Endodermal cell (in vitro differentiated cells): Measurements from ENCODE around the gene DPP8. TPM values are rescaled to one million over a fixed set of nuclear protein-coding genes. Genes with fewer than 3 reads are reported as not detected.
A peak's percentile ranks its signal among the peaks of the same experiment; 100 is the strongest.

ENCODE experiments used
- DNase-seq: peaks from one replicate; pipeline ENCODE4 v3.0.0-alpha.2; 2017
- H3K27ac ChIP-seq: 2 replicates; pipeline ENCODE4 v1.5.1; 2013; ENCODE audit warnings: mild to moderate bottlenecking, low read depth, low read length, moderate library complexity
- H3K27me3 ChIP-seq: 2 replicates; pipeline ENCODE4 v1.6.1; 2013; ENCODE audit warnings: mild to moderate bottlenecking, low read length, moderate library complexity; ENCODE audit not compliant: insufficient read depth, control insufficient read depth, poor library complexity, severe bottlenecking
- H3K36me3 ChIP-seq: 2 replicates; pipeline ENCODE4 v1.7.0; 2013; ENCODE audit warnings: mild to moderate bottlenecking, low read length, moderate library complexity; ENCODE audit not compliant: control insufficient read depth, insufficient read depth
- H3K4me1 ChIP-seq: one replicate; pipeline ENCODE4 v1.7.0; 2013; ENCODE audit warnings: low read length; ENCODE audit not compliant: control insufficient read depth, insufficient read depth
- H3K4me3 ChIP-seq: 2 replicates; pipeline ENCODE4 v1.5.1; 2013; ENCODE audit warnings: mild to moderate bottlenecking, low read length, moderate library complexity
- H3K9ac ChIP-seq: 2 replicates; pipeline ENCODE4 v1.6.1; 2013; ENCODE audit warnings: mild to moderate bottlenecking, low read length, moderate library complexity; ENCODE audit not compliant: poor library complexity, severe bottlenecking; ENCODE audit errors: extremely low read depth
- H3K9me3 ChIP-seq: 2 replicates; pipeline ENCODE4 v1.6.1; 2013; ENCODE audit warnings: mild to moderate bottlenecking, low read length, moderate library complexity; ENCODE audit not compliant: control insufficient read depth
- H3K27ac Mint-ChIP-seq: 2 replicates; pipeline ENCODE4 v1.8.0; 2020; ENCODE audit warnings: mixed read lengths
- H3K27me3 Mint-ChIP-seq: 2 replicates; pipeline ENCODE4 v1.8.0; 2021; ENCODE audit warnings: mild to moderate bottlenecking, mixed read lengths; ENCODE audit not compliant: insufficient read depth
- H3K36me3 Mint-ChIP-seq: 2 replicates; pipeline ENCODE4 v1.8.0; 2020; ENCODE audit warnings: low read depth, mixed read lengths
- H3K4me1 Mint-ChIP-seq: 2 replicates; pipeline ENCODE4 v1.8.0; 2020; ENCODE audit warnings: mixed read lengths
- H3K4me3 Mint-ChIP-seq: 2 replicates; pipeline ENCODE4 v1.8.0; 2020; ENCODE audit warnings: mild to moderate bottlenecking, moderate library complexity, mixed read lengths
- H3K9me3 Mint-ChIP-seq: 2 replicates; pipeline ENCODE4 v1.8.0; 2020; ENCODE audit warnings: mild to moderate bottlenecking, mixed read lengths
- CTCF ChIP-seq: fragments of 200-600 bp; sonication (generic); conservative IDR thresholded peaks from 2 replicates; pipeline ENCODE4 v1.5.0; 2021; ENCODE audit warnings: antibody characterized with exemption, mild to moderate bottlenecking
- WGBS, 2 experiments: methylation state at CpG; one replicate each; pipeline versions ENCODE4 v1.1.5 to v1.1.7; 2013; ENCODE audit warnings: missing lambda C conversion rate in 2 of 2, mixed read lengths in 1 of 2; ENCODE audit not compliant: insufficient coverage in 1 of 2, insufficient read length in 1 of 2; 5-methylcytosine and 5-hydroxymethylcytosine counted together
- total RNA-seq, 2 donors: library from RNA; stranded (reverse); fragmentation: NEBNext Ultra II Directional in 1 of 2; extraction: Animal tissue kit (Norgen Biotek cat#: 25700) in 1 of 2; gene quantifications; 2 replicates in 1 of 2; 3 replicates in 1 of 2; pipeline ENCODE4 v1.2.1, GENCODE V29; 2021

DPP8 gene
- total RNA-seq, 2 donors from 2014 or later: 31.8 to 34.9 TPM

DNA sequence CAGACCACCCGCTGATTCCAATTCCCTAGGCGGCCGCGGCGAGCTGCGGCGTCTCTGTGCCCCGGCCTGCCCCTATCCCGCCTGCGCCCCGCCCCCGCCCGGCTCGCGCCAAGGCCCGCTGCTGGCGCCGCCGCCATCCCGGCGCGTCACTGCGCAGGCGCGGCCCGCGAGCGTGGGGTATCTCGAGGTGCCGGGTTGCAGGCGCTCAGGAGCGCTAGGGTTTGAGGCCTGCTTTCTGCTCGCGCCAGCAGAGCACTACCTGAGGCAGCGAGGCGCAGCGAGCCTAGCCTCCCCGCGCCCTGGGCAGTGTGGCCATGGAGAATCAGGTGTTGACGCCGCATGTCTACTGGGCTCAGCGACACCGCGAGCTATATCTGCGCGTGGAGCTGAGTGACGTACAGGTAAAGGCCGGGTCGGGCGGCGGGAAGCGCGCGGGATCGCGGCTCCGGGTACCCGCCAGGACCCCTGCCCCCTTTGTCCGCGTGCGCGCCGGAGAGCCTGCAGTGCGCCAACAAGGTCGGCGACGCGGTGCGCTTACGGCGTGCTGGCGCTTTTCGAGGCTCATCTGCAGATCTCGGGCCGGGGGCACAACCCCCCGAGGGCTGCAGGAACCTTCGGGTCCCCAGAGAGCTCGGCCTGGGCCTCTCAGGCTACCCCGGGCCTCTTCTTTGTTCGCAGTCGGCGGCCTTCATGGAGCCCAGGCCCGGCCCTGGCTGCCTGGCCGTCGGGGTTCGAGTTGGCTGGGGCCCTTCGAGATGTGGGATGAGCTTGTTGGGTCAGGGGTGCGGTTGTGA is 13.0 kb upstream of the DPP8 start, which contains the start of gene HACD3:
TSS of gene HACD3 (plus strand) at position 146 of the 794 bp plus-strand sequence. CDS start at position 315, 169 bp downstream.
- Histone ChIP-seq H3K4me3 (peak within 1 kb of the TSS; percentile 88), H3K27ac (peak within 1 kb of the TSS; percentile 91), H3K9me3 (no peaks in the 10 kb centered on the region), H3K36me3 (peaks cover 14% of the 10 kb centered on the region), H3K4me1 (no peaks in the 10 kb centered on the region), H3K27me3 (no peaks in the 10 kb centered on the region), H3K9ac (peak within 1 kb of the TSS; percentile 89)
- H3K36me3 Mint-ChIP-seq: peaks cover 9% of the 10 kb centered on the region
- H3K27ac Mint-ChIP-seq: peak within 1 kb of the TSS; percentile 89
- 0 to 1% methylated on average over 18 to 88 of the region's 88 CpGs for WGBS, 2 experiments
- H3K9me3 Mint-ChIP-seq: no peaks in the 10 kb centered on the region
- DNase-seq: peak; percentile 95
- no peak for TF ChIP-seq CTCF
- H3K4me1 Mint-ChIP-seq: peaks cover 41% of the 10 kb centered on the region
- peak within 1 kb of the TSS; percentile 72 for H3K4me3 Mint-ChIP-seq
- H3K27me3 Mint-ChIP-seq: no peaks in the 10 kb centered on the region

- H3K9ac ChIP-seq: peak overlapping the region; percentile 89
- WGBS, 2 experiments: 67 to 82% methylated on average over 6 to 13 of the region's 13 CpGs
- H3K27ac ChIP-seq: no peak overlapping the region
These were observed 12.4 kb upstream of the DPP8 start for GRCh38 chr15:65529762-65530317.

More at GRCh38 chr15:65529762-65530317, 12.4 kb upstream of the DPP8 start:
- H3K27ac Mint-ChIP-seq: peak overlapping the region; percentile 22
- peaks cover 41% of the 10 kb centered on the region for H3K4me1 Mint-ChIP-seq
- peaks cover 8% of the 10 kb centered on the region for H3K36me3 Mint-ChIP-seq
- Histone ChIP-seq H3K36me3 (peaks cover 7% of the 10 kb centered on the region), H3K4me3 (peak overlapping the region; percentile 71), H3K27me3 (peaks cover 4% of the 10 kb centered on the region), H3K4me1 (no peaks in the 10 kb centered on the region), H3K9me3 (no peaks in the 10 kb centered on the region)
- no peak for DNase-seq
- H3K9me3 Mint-ChIP-seq: no peaks in the 10 kb centered on the region
- TF ChIP-seq CTCF: no peak
- H3K4me3 Mint-ChIP-seq: peak overlapping the region; percentile 72
- H3K27me3 Mint-ChIP-seq: no peaks in the 10 kb centered on the region
